IMR-90 (cell line): ENCODE measurements around the gene DLK2.

Experiments
- BHLHE40 ChIP-seq: fragments of 150-350 bp; IDR thresholded peaks from 2 replicates; pipeline ENCODE4 v1.6.1; 2016; ENCODE audit warnings: mild to moderate bottlenecking, low read depth, low read length
- CTCF ChIP-seq: conservative IDR thresholded peaks from 2 replicates; pipeline ENCODE4 v1.5.1; 2012; ENCODE audit warnings: mild to moderate bottlenecking, low read depth, low read length, improper control_type of control experiment
- FOS ChIP-seq: fragments of 150-350 bp; IDR thresholded peaks from 2 replicates; pipeline ENCODE4 v1.6.1; 2016; ENCODE audit warnings: low read depth, low read length
- MAZ ChIP-seq: IDR thresholded peaks from 2 replicates; pipeline ENCODE4 v1.6.1; 2012; ENCODE audit warnings: low read depth, mild to moderate bottlenecking, low read length, improper control_type of control experiment, moderate library complexity, borderline replicate concordance
- MXI1 ChIP-seq: IDR thresholded peaks from 2 replicates; pipeline ENCODE4 v1.6.1; 2012; ENCODE audit warnings: low read depth, mild to moderate bottlenecking, low read length, moderate library complexity, borderline replicate concordance
- POLR2A ChIP-seq: IDR thresholded peaks from 2 replicates; pipeline ENCODE4 v1.6.1; 2012; ENCODE audit warnings: mild to moderate bottlenecking, low read depth, low read length
- RAD21 ChIP-seq: IDR thresholded peaks from 2 replicates; pipeline ENCODE4 v1.6.1; 2012; ENCODE audit warnings: low read length, improper control_type of control experiment
- RCOR1 ChIP-seq: IDR thresholded peaks from 2 replicates; pipeline ENCODE4 v1.6.1; 2012; ENCODE audit warnings: mild to moderate bottlenecking, low read length, improper control_type of control experiment; ENCODE audit not compliant: insufficient replicate concordance
- SMC3 ChIP-seq: fragments of 150-350 bp; IDR thresholded peaks from 2 replicates; pipeline ENCODE4 v1.6.1; 2016; ENCODE audit warnings: low read depth, mild to moderate bottlenecking, antibody characterized with exemption, low read length, moderate library complexity
- USF2 ChIP-seq: fragments of 150-350 bp; IDR thresholded peaks from 2 replicates; pipeline ENCODE4 v1.6.1; 2017; ENCODE audit warnings: mild to moderate bottlenecking, antibody characterized with exemption, low read length, low read depth

- TF ChIP-seq CTCF = no peak
- no peak for TF ChIP-seq POLR2A
- TF ChIP-seq RAD21 = no peak
- no peak for TF ChIP-seq BHLHE40
- TF ChIP-seq USF2 = no peak
- TF ChIP-seq MAZ = no peak
- no peak for TF ChIP-seq MXI1
- no peak for TF ChIP-seq FOS
- TF ChIP-seq RCOR1 = no peak
- TF ChIP-seq SMC3 = no peak
Measured at GRCh38 chr6:43428112-43428570, 27.2 kb downstream of the DLK2 start.
